Measurements from ENCODE around the gene UNC5C. TPM values are rescaled to one million over a fixed set of nuclear protein-coding genes. Genes with fewer than 3 reads are reported as not detected.

Gene UNC5C
- total RNA-seq, 2 experiments from 2014 or later: not detected

GRCh38 chr4:95251568-95251967 lies 297.2 kb downstream of the UNC5C start:
- Mint-ChIP-seq H3K36me3 (no peaks in the 10 kb centered on the region), H3K27ac (no peak overlapping the region), H3K4me3 (no peak overlapping the region), H3K9me3 (no peaks in the 10 kb centered on the region), H3K4me1 (no peaks in the 10 kb centered on the region), H3K27me3 (no peaks in the 10 kb centered on the region)
- no peak for DNase-seq
- no peak for ATAC-seq (ENCODE audit: low read depth)
- POLR2A ChIA-PET: no interaction called here

GRCh38 chr4:95250544-95251137 lies 298.1 kb downstream of the UNC5C start:
- Mint-ChIP-seq H3K9me3 (no peaks in the 10 kb centered on the region), H3K36me3 (no peaks in the 10 kb centered on the region), H3K4me3 (no peak overlapping the region), H3K27me3 (no peaks in the 10 kb centered on the region), H3K4me1 (no peaks in the 10 kb centered on the region), H3K27ac (no peak overlapping the region)
- no peak for ATAC-seq (ENCODE audit: low read depth)
- no peak for DNase-seq
- POLR2A ChIA-PET: no interaction called here

- Mint-ChIP-seq H3K27me3 (no peaks in the 10 kb centered on the region), H3K4me3 (no peak overlapping the region), H3K4me1 (no peaks in the 10 kb centered on the region), H3K27ac (no peak overlapping the region), H3K36me3 (no peaks in the 10 kb centered on the region), H3K9me3 (peaks cover 1% of the 10 kb centered on the region)
- POLR2A ChIA-PET: no interaction called here
- ATAC-seq (ENCODE audit: low read depth): no peak
- no peak for DNase-seq
Observed at GRCh38 chr4:95249426-95250021, 299.2 kb downstream of the UNC5C start.

- DNase-seq (no peak), ATAC-seq (ENCODE audit: low read depth) (no peak)
- Mint-ChIP-seq H3K36me3 (no peaks in the 10 kb centered on the region), H3K27me3 (no peaks in the 10 kb centered on the region), H3K4me3 (no peak overlapping the region), H3K27ac (no peak overlapping the region), H3K9me3 (peaks cover 1% of the 10 kb centered on the region), H3K4me1 (no peaks in the 10 kb centered on the region)
- POLR2A ChIA-PET: no interaction called here
Observed at GRCh38 chr4:95248720-95249425, 299.9 kb downstream of the UNC5C start.

- Mint-ChIP-seq H3K4me1 (no peaks in the 10 kb centered on the region), H3K36me3 (no peaks in the 10 kb centered on the region), H3K27ac (no peak overlapping the region), H3K27me3 (no peaks in the 10 kb centered on the region), H3K9me3 (peaks cover 1% of the 10 kb centered on the region), H3K4me3 (no peak overlapping the region)
- POLR2A ChIA-PET: no interaction called here
- ATAC-seq (ENCODE audit: low read depth) (no peak), DNase-seq (no peak)
Observed at GRCh38 chr4:95243892-95244291, 304.9 kb downstream of the UNC5C start.

GRCh38 chr4:95238554-95238953 lies 310.2 kb downstream of the UNC5C start:
- H3K36me3 Mint-ChIP-seq: no peaks in the 10 kb centered on the region
- H3K27me3 Mint-ChIP-seq: no peaks in the 10 kb centered on the region
- ATAC-seq (ENCODE audit: low read depth): no peak
- POLR2A ChIA-PET: no interaction called here
- no peak overlapping the region for H3K27ac Mint-ChIP-seq
- no peaks in the 10 kb centered on the region for H3K9me3 Mint-ChIP-seq
- H3K4me1 Mint-ChIP-seq: no peaks in the 10 kb centered on the region
- no peak overlapping the region for H3K4me3 Mint-ChIP-seq
- no peak for DNase-seq

GRCh38 chr4:95232358-95233156 lies 316.2 kb downstream of the UNC5C start:
- Mint-ChIP-seq H3K27me3 (no peaks in the 10 kb centered on the region), H3K9me3 (no peaks in the 10 kb centered on the region), H3K27ac (peak overlapping the region; percentile 35), H3K4me3 (no peak overlapping the region), H3K4me1 (peaks cover 7% of the 10 kb centered on the region), H3K36me3 (no peaks in the 10 kb centered on the region)
- DNase-seq (no peak), ATAC-seq (ENCODE audit: low read depth) (no peak)
- POLR2A ChIA-PET: no interaction called here

- Mint-ChIP-seq H3K4me1 (peaks cover 7% of the 10 kb centered on the region), H3K27ac (no peak overlapping the region), H3K27me3 (no peaks in the 10 kb centered on the region), H3K9me3 (no peaks in the 10 kb centered on the region), H3K36me3 (no peaks in the 10 kb centered on the region), H3K4me3 (no peak overlapping the region)
- ATAC-seq (ENCODE audit: low read depth) (no peak), DNase-seq (no peak)
- POLR2A ChIA-PET: no interaction called here
Observed at GRCh38 chr4:95231681-95232080, 317.1 kb downstream of the UNC5C start.

GRCh38 chr4:95225849-95226248 lies 322.9 kb downstream of the UNC5C start:
- Mint-ChIP-seq H3K4me3 (no peak overlapping the region), H3K27ac (no peak overlapping the region), H3K27me3 (no peaks in the 10 kb centered on the region), H3K36me3 (no peaks in the 10 kb centered on the region), H3K4me1 (no peaks in the 10 kb centered on the region), H3K9me3 (no peaks in the 10 kb centered on the region)
- POLR2A ChIA-PET: no interaction called here
- no peak for DNase-seq
- ATAC-seq (ENCODE audit: low read depth): no peak

- Mint-ChIP-seq H3K4me1 (no peaks in the 10 kb centered on the region), H3K4me3 (no peak overlapping the region), H3K27ac (no peak overlapping the region), H3K27me3 (no peaks in the 10 kb centered on the region), H3K9me3 (no peaks in the 10 kb centered on the region), H3K36me3 (no peaks in the 10 kb centered on the region)
- DNase-seq (no peak), ATAC-seq (ENCODE audit: low read depth) (no peak)
- POLR2A ChIA-PET: no interaction called here
Observed at GRCh38 chr4:95224402-95224801, 324.4 kb downstream of the UNC5C start.

- no peak overlapping the region for H3K27ac Mint-ChIP-seq
Observed at GRCh38 chr4:95220205-95221175, 328.3 kb downstream of the UNC5C start.

GRCh38 chr4:95219109-95219508 lies 329.7 kb downstream of the UNC5C start:
- no peak overlapping the region for H3K27ac Mint-ChIP-seq
- H3K27me3 Mint-ChIP-seq: no peaks in the 10 kb centered on the region
- POLR2A ChIA-PET: no interaction called here
- H3K36me3 Mint-ChIP-seq: no peaks in the 10 kb centered on the region
- DNase-seq: no peak
- no peak for ATAC-seq (ENCODE audit: low read depth)
- no peak overlapping the region for H3K4me3 Mint-ChIP-seq
- peaks cover 2% of the 10 kb centered on the region for H3K9me3 Mint-ChIP-seq
- H3K4me1 Mint-ChIP-seq: no peaks in the 10 kb centered on the region

More at GRCh38 chr4:95220205-95221175, 328.3 kb downstream of the UNC5C start:
- Mint-ChIP-seq H3K27me3 (no peaks in the 10 kb centered on the region), H3K9me3 (peaks cover 2% of the 10 kb centered on the region), H3K4me3 (no peak overlapping the region), H3K4me1 (no peaks in the 10 kb centered on the region), H3K36me3 (no peaks in the 10 kb centered on the region)
- POLR2A ChIA-PET: no interaction called here
- ATAC-seq (ENCODE audit: low read depth): no peak
- no peak for DNase-seq

- Mint-ChIP-seq H3K36me3 (no peaks in the 10 kb centered on the region), H3K27ac (no peak overlapping the region), H3K9me3 (peaks cover 2% of the 10 kb centered on the region), H3K4me3 (no peak overlapping the region), H3K27me3 (peaks cover 2% of the 10 kb centered on the region), H3K4me1 (no peaks in the 10 kb centered on the region)
- POLR2A ChIA-PET: no interaction called here
- ATAC-seq (ENCODE audit: low read depth) (no peak), DNase-seq (no peak)
Observed at GRCh38 chr4:95217197-95217596, 331.6 kb downstream of the UNC5C start.

Measured in activated naive CD8-positive, alpha-beta T cell treated with anti-CD3 and anti-CD28 coated beads, Interleukin-2, amount 10 ng/mL, durations not matched to agents 7 days and 5 days (primary cell).